HepG2 (cell line): Measurements from ENCODE around the gene CRNKL1. TPM values are rescaled to one million over a fixed set of nuclear protein-coding genes. Genes with fewer than 3 reads are reported as not detected.

Source experiments
- ARHGAP35 ChIP-seq: sonication (generic); formaldehyde crosslinking; IDR thresholded peaks from 2 replicates; pipeline ENCODE4 v1.9.0; 2022; ENCODE audit warnings: mild to moderate bottlenecking, inconsistent platforms, moderate library complexity, missing genetic modification reagents, borderline replicate concordance
- FOSL2 ChIP-seq: sonication (generic); formaldehyde crosslinking; IDR thresholded peaks from 2 replicates; pipeline ENCODE4 v1.4.0; 2020; ENCODE audit warnings: missing genetic modification reagents
- HINFP ChIP-seq: sonication (generic); formaldehyde crosslinking; IDR thresholded peaks from 2 replicates; pipeline ENCODE4 v1.4.0; 2020; ENCODE audit warnings: low read depth, mild to moderate bottlenecking, missing genetic modification reagents
- KAT7 ChIP-seq: IDR thresholded peaks from 2 replicates; pipeline ENCODE4 v1.6.1; 2018; ENCODE audit warnings: borderline replicate concordance, missing compliant biosample characterization
- NFAT5 ChIP-seq: sonication (generic); formaldehyde crosslinking; IDR thresholded peaks from 2 replicates; pipeline ENCODE4 v1.4.0; 2020; ENCODE audit warnings: missing genetic modification reagents
- RERE ChIP-seq: IDR thresholded peaks from 2 replicates; pipeline ENCODE4 v1.6.1; 2016; ENCODE audit warnings: low read depth, missing genetic modification reagents, missing compliant biosample characterization
- ZNF225 ChIP-seq: sonication (generic); formaldehyde crosslinking; IDR thresholded peaks from 2 replicates; pipeline ENCODE4 v1.4.0; 2020; ENCODE audit warnings: mild to moderate bottlenecking, missing genetic modification reagents
- ZNF747 ChIP-seq: sonication (generic); formaldehyde crosslinking; IDR thresholded peaks from 2 replicates; pipeline ENCODE4 v1.8.1; 2023; ENCODE audit warnings: missing genetic modification reagents, mild to moderate bottlenecking, borderline replicate concordance
- polyA plus RNA-seq, 8 experiments: library from polyadenylated mRNA; depleted of rRNA in 3 of 8; stranded (reverse) in 7 of 8; unstranded in 1 of 8; fragments of >200 nt; fragmentation: Illumina TruSeq in 4 of 8; extraction: Trizol in 4 of 8; gene quantifications; 2 replicates each; pipeline versions ENCODE4 v1.2.1 to v1.2.3, GENCODE V29; 2011 to 2016; ENCODE audit warnings: low read depth in 4 of 8, missing spikeins in 1 of 8, mixed read lengths in 1 of 8; ENCODE audit not compliant: insufficient read depth in 1 of 8
- total RNA-seq, 5 experiments: library from RNA; depleted of rRNA; stranded (reverse); fragments of >200 nt; fragmentation: Illumina TruSeq; extraction: Trizol; gene quantifications; 2 replicates each; pipeline ENCODE4 v1.2.3, GENCODE V29; 2016; ENCODE audit warnings: low read depth in 1 of 5
- TF ChIP-seq, protein P1 (sequence below): IDR thresholded peaks from 2 replicates; pipeline ENCODE4 v1.6.1; 2016; ENCODE audit warnings: mild to moderate bottlenecking, missing biosample characterization, missing genetic modification reagents

CRNKL1 gene
- total and polyA plus RNA-seq, 2 of the 13 experiments (the other 11 are each of a cell fraction or from before 2014, with no cell fraction given), result 12.3 to 64.5 TPM

GRCh38 chr20:19993958-19994669, 58.2 kb downstream of the CRNKL1 start (continued):
- TF ChIP-seq RERE (CRISPR knock-in tag) (no peak), KAT7 (CRISPR knock-in tag) (no peak), ARHGAP35 (CRISPR knock-in tag) (no peak), NFAT5 (CRISPR knock-in tag) (peak; percentile 52; the same call in 1 of the 2 replicates), ZNF747 (CRISPR knock-in tag) (no peak), FOSL2 (CRISPR knock-in tag) (peak; percentile 58), HINFP (CRISPR knock-in tag) (no peak), ZNF225 (CRISPR knock-in tag) (no peak)
- TF ChIP-seq, protein P1, sequence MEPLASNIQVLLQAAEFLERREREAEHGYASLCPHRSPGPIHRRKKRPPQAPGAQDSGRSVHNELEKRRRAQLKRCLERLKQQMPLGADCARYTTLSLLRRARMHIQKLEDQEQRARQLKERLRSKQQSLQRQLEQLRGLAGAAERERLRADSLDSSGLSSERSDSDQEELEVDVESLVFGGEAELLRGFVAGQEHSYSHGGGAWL, result no peak
